Body of pancreas (tissue), 4 donors: Measurements from ENCODE around the gene CDC42BPA.

Experiments
- CTCF ChIP-seq, 7 experiments: fragments of 450-650 bp in 4 of 7; fragments of 200-600 bp in 3 of 7; sonication (generic) in 3 of 7; IDR thresholded peaks; one replicate each; pipeline ENCODE4 v1.5.1; 2016 to 2019; ENCODE audit warnings: antibody characterized with exemption in 7 of 7
- POLR2A ChIP-seq, 3 donors: fragments of 450-650 bp; IDR thresholded peaks; one replicate each; pipeline ENCODE4 v1.6.1; 2016; ENCODE audit warnings: antibody characterized with exemption in 3 of 3, mild to moderate bottlenecking in 2 of 3

- no peak for TF ChIP-seq CTCF (IDR thresholded peaks at IDR 0.05)
- TF ChIP-seq POLR2A (IDR thresholded peaks at IDR 0.05): no peak
Observed at GRCh38 chr1:226980122-226980560, 338.2 kb downstream of the CDC42BPA start.
